Kidney (tissue), 14 donors: ENCODE measurements around the gene OOSP3. TPM values are rescaled to one million over a fixed set of nuclear protein-coding genes. Genes with fewer than 3 reads are reported as not detected.
"Not testable (repeated sequence)": the region's sequence is repeated elsewhere in the genome, so short reads cannot be mapped to it uniquely, and the experiment has no call there.

ENCODE experiments used
- DNase-seq, 5 donors: peaks; one replicate each; pipeline ENCODE4 v3.0.0-alpha.2; 2013 to 2020
- FAIRE-seq: peaks from 2 replicates; lab custom pipeline; 2012; peaks lifted over from hg19 to GRCh38; lab: Jason Lieb, UNC
- H3K27ac ChIP-seq, 2 donors: one replicate each; pipeline ENCODE4 v1.7.0; 2013; ENCODE audit warnings: low read depth in 2 of 2, low read length in 2 of 2, inconsistent platforms in 1 of 2
- H3K27me3 ChIP-seq: one replicate; pipeline ENCODE4 v1.7.1; 2013; ENCODE audit warnings: low read length, inconsistent platforms; ENCODE audit not compliant: control insufficient read depth, insufficient read depth
- H3K36me3 ChIP-seq, 3 donors: one replicate each; pipeline versions ENCODE4 v1.7.0 to v1.7.1; 2013; ENCODE audit warnings: low read length in 3 of 3, control low read depth in 1 of 3, inconsistent platforms in 1 of 3; ENCODE audit not compliant: insufficient read depth in 3 of 3, control insufficient read depth in 2 of 3
- H3K4me1 ChIP-seq, 3 donors: one replicate each; pipeline versions ENCODE4 v1.7.0 to v1.7.1; 2013; ENCODE audit warnings: low read length in 3 of 3, inconsistent platforms in 1 of 3, low read depth in 1 of 3; ENCODE audit not compliant: control insufficient read depth in 2 of 3, insufficient read depth in 2 of 3
- H3K4me3 ChIP-seq, 3 donors: one replicate each; pipeline versions ENCODE4 v1.7.0 to v1.8.1; 2013; ENCODE audit warnings: low read length in 3 of 3, control low read depth in 1 of 3, inconsistent platforms in 1 of 3
- H3K9ac ChIP-seq, 3 donors: one replicate each; pipeline versions ENCODE4 v1.7.0 to v1.7.1; 2013; ENCODE audit warnings: low read length in 3 of 3, control low read depth in 1 of 3, inconsistent platforms in 1 of 3
- H3K9me3 ChIP-seq, 3 donors: one replicate each; pipeline versions ENCODE4 v1.7.0 to v1.7.1; 2013; ENCODE audit warnings: low read length in 3 of 3, control low read depth in 1 of 3, inconsistent platforms in 1 of 3; ENCODE audit not compliant: control insufficient read depth in 2 of 3, insufficient read depth in 1 of 3
- CTCF ChIP-seq: IDR thresholded peaks from 3 replicates; pipeline ENCODE4 v1.5.1; 2012; ENCODE audit warnings: mild to moderate bottlenecking, moderate library complexity, borderline replicate concordance; ENCODE audit not compliant: insufficient read depth; ENCODE audit errors: extremely low read depth
- intact Hi-C: fragments of 100-400 bp; cut with DNase I; formaldehyde crosslinking; loops from one replicate; pipeline ENCODE4 v1.11.1; 2022
- polyA plus RNA-seq: library from polyadenylated mRNA; stranded (reverse); fragments of 350-450 nt; fragmentation: Illumina TruSeq; extraction: RNeasy Lipid Tissue Mini Kit (QIAGEN cat#74804); gene quantifications from one replicate; pipeline ENCODE4 v1.2.3, GENCODE V29; 2014; ENCODE audit warnings: low read depth, low replicate concordance; ENCODE audit not compliant: insufficient read depth
- total RNA-seq: library from RNA; stranded (reverse); fragmentation: NEBNext Ultra II Directional; extraction: Animal tissue kit (Norgen Biotek cat#: 25700); gene quantifications from one replicate; pipeline ENCODE4 v1.2.1, GENCODE V29; 2021
- donor health status: control.
- donor health status: control.
- donor health status: control.
- donor health status: control.
- donor health status: control.
- donor health status: DM: yes; HTN: yes; CAD: no.
- donor health status: Normal renal cell carcinoma (clear cell type).

OOSP3 gene
- total and polyA plus RNA-seq, 2 donors from 2014 or later, result not detected

GRCh38 chr11:59877325-59877724 lies 1.3 kb upstream of the OOSP3 start:
- H3K4me1 ChIP-seq, result no peaks in the 10 kb centered on the region
- no peak overlapping the region for H3K9ac ChIP-seq
- no peak for FAIRE-seq
- H3K27ac ChIP-seq, result no peak overlapping the region
- TF ChIP-seq CTCF, result no peak
- intact Hi-C loops, result no loop called here
- no peaks in the 10 kb centered on the region for H3K36me3 ChIP-seq
- no peaks in the 10 kb centered on the region for H3K9me3 ChIP-seq
- H3K4me3 ChIP-seq, result no peak overlapping the region
- DNase-seq, result no peak
- no peaks in the 10 kb centered on the region for H3K27me3 ChIP-seq

GRCh38 chr11:59877784-59878183 lies 798 bp upstream of the OOSP3 start:
- DNase-seq (no peak), FAIRE-seq (no peak)
- no peak overlapping the region for H3K27ac ChIP-seq
- H3K4me3 ChIP-seq, result no peak overlapping the region
- no peak for TF ChIP-seq CTCF
- H3K36me3 ChIP-seq, result no peaks in the 10 kb centered on the region
- no peaks in the 10 kb centered on the region for H3K9me3 ChIP-seq
- no peaks in the 10 kb centered on the region for H3K27me3 ChIP-seq
- H3K9ac ChIP-seq, result no peak overlapping the region
- intact Hi-C loops, result no loop called here
- H3K4me1 ChIP-seq, result no peaks in the 10 kb centered on the region

GRCh38 chr11:59879567-59879966 lies 985 bp downstream of the OOSP3 start:
- TF ChIP-seq CTCF, result no peak
- Histone ChIP-seq H3K36me3 (no peaks in the 10 kb centered on the region), H3K4me3 (no peak overlapping the region), H3K27ac (no peak overlapping the region), H3K9me3 (no peaks in the 10 kb centered on the region), H3K27me3 (no peaks in the 10 kb centered on the region), H3K4me1 (no peaks in the 10 kb centered on the region), H3K9ac (no peak overlapping the region)
- FAIRE-seq, result no peak
- no peak for DNase-seq
- intact Hi-C loops, result no loop called here

GRCh38 chr11:59883597-59883996 lies 5.0 kb downstream of the OOSP3 start:
- intact Hi-C loops, result no loop called here
- H3K27ac ChIP-seq, result no peak overlapping the region
- H3K9me3 ChIP-seq, result peaks cover 0 to 4% (median 0%) of the 10 kb centered on the region in 3 donors
- no peaks in the 10 kb centered on the region for H3K27me3 ChIP-seq
- DNase-seq (no peak), FAIRE-seq (no peak)
- H3K36me3 ChIP-seq, result no peaks in the 10 kb centered on the region
- TF ChIP-seq CTCF, result no peak
- no peak overlapping the region for H3K9ac ChIP-seq
- H3K4me3 ChIP-seq, result no peak overlapping the region
- H3K4me1 ChIP-seq, result no peaks in the 10 kb centered on the region

- H3K27ac ChIP-seq, H3K27me3 ChIP-seq, H3K4me1 ChIP-seq, H3K36me3 ChIP-seq, FAIRE-seq, intact Hi-C loops, DNase-seq, H3K4me3 ChIP-seq, H3K9ac ChIP-seq: not testable (repeated sequence)
- peaks cover 0 to 12% (median 0%) of the 10 kb centered on the region in 3 donors for H3K9me3 ChIP-seq
Observed at GRCh38 chr11:59887156-59887555, 8.6 kb downstream of the OOSP3 start.
